Measurements from ENCODE around the gene COL26A1.
"Not testable (repeated sequence)": the region's sequence is repeated elsewhere in the genome, so short reads cannot be mapped to it uniquely, and the experiment has no call there.

DNA sequence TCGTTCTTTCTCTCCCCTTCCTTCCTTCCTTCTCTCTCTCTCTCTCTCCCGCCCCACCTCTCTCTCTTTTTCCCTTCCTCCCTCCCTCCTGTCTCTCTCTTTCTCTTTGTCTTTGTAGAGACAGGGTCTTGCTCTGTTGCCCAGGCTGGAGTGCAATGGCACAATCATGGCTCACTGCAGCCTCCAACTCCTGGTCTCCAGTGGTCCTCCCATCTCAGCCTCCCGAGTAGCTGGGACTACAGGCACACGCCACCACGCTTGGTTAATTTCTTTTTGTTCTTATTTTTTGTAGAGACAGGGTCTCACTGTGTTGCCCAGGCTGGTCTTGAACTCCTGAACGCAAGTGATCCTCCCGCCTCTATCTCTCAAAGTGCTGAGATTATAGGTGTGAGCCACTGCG, 71.5 kb downstream of the COL26A1 start:
- TF ChIP-seq, protein P1, sequence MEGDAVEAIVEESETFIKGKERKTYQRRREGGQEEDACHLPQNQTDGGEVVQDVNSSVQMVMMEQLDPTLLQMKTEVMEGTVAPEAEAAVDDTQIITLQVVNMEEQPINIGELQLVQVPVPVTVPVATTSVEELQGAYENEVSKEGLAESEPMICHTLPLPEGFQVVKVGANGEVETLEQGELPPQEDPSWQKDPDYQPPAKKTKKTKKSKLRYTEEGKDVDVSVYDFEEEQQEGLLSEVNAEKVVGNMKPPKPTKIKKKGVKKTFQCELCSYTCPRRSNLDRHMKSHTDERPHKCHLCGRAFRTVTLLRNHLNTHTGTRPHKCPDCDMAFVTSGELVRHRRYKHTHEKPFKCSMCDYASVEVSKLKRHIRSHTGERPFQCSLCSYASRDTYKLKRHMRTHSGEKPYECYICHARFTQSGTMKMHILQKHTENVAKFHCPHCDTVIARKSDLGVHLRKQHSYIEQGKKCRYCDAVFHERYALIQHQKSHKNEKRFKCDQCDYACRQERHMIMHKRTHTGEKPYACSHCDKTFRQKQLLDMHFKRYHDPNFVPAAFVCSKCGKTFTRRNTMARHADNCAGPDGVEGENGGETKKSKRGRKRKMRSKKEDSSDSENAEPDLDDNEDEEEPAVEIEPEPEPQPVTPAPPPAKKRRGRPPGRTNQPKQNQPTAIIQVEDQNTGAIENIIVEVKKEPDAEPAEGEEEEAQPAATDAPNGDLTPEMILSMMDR (IDR thresholded peaks at IDR 0.05) = not testable (repeated sequence)
- TF ChIP-seq POLR2A (IDR thresholded peaks at IDR 0.05) = not testable (repeated sequence)
